Caki2 (cell line): Measurements from ENCODE around the gene LANCL3. TPM values are rescaled to one million over a fixed set of nuclear protein-coding genes. Genes with fewer than 3 reads are reported as not detected.
"Not testable (repeated sequence)": the region's sequence is repeated elsewhere in the genome, so short reads cannot be mapped to it uniquely, and the experiment has no call there.

Experiments used
- DNase-seq: peaks from one replicate; pipeline ENCODE4 v3.0.0-alpha.2; 2015; ENCODE audit warnings: low read depth
- in situ Hi-C: cut with HindIII; loops from 2 replicates; pipeline ENCODE4 v1.10.0; 2016; ENCODE audit warnings: low sequenced_read_pairs, low pct_unique_long_range_greater_than_20kb, mixed read lengths
- total RNA-seq: library from RNA; depleted of rRNA; stranded (reverse); fragments of >200 nt; shearing (Covaris generic); gene quantifications from 2 replicates; pipeline ENCODE4 v1.2.3, GENCODE V29; 2014; ENCODE audit warnings: low replicate concordance

The LANCL3 gene
- total RNA-seq, 1 experiment from 2014 or later: not detected

DNA sequence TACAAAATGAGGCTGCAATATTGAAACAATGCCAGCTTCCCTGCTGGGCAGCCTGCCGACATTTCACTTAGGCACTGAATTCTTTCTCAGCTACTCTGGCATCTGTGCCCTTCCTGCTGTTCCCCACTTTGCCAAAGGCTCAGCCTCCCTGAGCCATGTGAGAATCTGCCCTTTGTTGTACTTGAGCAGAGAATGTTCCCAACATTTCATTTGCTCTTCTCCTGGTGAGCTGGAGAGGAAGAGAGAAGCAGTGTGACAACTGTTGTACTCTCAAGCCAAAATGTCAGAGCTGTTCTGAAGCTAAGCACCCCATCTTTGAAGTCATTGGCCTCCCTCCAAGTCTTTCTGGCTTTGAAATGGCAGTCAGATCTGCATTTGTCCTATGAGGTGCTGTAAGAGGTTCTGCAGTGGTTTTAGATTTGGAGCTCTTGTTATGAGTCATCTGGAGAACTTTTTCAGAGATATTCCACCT, 32.5 kb downstream of the LANCL3 start:
- in situ Hi-C loops: no loop called here
- DNase-seq: no peak

DNA sequence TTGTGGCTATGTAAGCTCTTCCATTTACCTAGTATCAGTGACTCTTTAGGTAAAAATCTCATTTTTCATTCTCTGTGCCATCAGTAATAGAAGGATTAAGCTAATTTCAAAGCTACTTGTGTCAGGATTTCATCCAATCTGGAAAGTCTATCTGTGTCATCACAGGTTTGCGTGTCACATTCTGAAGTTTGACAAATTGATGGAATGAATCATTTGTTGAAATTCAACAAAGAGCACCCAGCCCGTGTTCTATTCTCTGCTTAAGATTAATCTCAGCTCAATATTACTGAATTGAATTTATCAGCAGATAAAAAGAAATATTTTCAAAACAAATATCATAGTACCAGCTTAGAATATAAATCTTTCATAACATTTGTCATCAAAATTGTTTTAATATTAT, 35.8 kb downstream of the LANCL3 start:
- in situ Hi-C loops: no loop called here
- no peak for DNase-seq

DNA sequence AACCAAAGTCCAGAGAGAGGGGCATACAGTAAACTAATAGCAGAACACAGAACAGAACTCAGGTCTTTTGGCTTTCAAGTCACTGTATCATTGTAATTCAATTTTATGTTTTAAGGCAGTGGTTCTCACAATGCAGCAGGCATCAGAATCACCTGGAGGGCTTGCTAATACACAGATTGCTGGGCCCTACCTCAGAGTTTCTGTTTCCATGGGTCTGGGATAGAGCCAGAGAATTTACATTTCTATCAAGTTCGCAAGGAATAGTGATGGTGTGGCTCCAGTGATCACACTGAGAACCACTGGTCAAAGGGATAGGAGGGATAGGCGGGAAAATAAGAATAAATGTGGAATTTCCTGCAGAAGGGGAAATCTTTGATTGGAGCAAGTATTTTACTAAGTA, 36.7 kb downstream of the LANCL3 start:
- in situ Hi-C loops: no loop called here
- no peak for DNase-seq

DNA sequence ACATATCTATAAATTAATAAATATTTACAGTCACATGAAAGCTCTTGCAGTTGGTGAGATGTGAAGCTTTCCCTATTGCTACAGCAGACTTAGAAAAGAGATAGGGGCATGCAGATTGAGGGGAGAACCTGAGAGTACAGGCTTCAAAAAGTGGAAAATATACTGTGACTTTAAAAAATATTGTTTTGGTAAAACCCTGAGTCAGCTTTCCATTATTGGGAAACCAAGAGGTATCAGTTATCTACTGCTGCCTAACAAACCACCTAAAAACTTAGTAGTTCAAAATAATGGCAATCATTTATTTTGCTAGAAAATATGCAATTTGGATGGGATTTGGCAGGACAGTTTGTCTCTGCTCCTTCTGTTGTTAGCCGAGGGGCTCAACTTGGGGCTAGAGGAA, 38.3 kb downstream of the LANCL3 start:
- no peak for DNase-seq
- in situ Hi-C loops: no loop called here

DNA sequence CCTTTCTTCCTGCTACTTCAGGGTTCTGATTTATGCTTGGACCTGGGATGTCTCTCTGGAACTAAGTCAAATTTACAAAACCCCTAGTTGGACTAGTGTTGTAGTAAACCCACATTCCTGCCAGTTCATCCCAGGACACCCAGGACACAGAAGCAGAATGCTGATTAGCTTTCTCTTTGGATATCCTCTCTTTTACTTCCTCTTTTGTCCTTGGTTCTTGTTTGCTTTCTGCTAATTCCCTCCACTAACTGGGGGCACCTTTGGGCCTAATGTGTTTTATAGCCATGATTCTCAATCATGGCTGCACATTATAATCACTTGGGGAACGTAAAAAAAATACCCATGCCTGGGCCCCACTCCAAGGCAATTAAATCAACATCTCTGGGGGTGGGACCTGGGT, 42.5 kb downstream of the LANCL3 start:
- in situ Hi-C loops: no loop called here
- no peak for DNase-seq

DNA sequence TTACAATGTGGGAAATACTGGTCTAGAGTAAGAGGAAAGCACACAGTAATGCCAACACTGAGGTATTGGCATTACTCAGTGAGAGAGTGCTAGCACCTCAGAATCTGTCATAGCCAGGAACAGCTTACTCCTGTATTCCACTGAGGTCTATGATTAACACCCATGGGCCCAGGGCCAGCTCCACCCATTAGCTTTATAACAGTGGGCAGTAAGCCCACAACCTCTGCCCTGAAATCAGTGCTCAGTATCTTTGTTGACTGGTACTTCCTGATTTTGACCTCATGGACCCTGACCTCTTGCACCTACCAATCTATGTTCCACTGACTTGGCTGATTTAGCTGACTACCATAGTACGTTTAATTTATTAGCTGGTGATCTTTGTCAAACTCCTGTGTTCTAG, 56.1 kb downstream of the LANCL3 start:
- DNase-seq: no peak
- in situ Hi-C loops: no loop called here

DNA sequence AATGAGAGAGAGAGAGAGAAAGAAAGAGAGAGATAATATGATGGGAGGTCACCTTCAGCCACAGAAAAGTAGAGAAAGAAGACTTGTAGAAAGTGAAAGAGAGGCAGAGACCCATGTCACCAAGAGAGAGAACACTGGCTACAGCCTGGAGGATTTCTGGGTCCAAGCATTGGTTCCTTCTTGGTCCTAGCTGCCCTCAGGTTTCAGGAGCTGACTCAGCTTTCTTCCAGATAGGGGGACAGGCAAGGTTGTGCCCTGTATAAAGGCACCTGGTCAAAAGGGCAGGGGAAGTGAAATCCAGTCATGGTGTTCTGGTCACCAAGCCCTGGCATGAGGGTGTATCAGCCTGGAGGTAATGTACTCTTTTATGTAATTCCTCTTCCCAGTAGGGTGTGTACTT, 66.6 kb downstream of the LANCL3 start:
- no peak for DNase-seq
- in situ Hi-C loops: no loop called here

DNA sequence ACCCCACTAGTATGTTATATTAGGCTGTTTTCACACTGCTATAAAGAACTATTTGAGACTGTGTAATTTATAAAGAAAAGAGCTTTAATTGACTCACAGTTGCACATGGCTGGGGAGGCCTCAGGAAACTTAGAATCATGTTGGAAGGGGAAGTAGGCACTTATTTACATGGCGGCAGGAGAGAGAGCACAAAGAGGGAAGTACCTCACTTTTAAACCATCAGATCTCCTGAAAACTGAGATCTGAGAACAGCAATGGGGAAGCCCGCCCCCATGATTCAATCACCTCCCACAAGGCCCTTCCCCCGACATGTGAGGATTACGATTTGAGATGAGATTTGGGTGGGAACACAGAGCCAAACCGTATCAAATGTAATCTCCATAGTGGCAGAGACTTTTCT, 68.7 kb downstream of the LANCL3 start:
- in situ Hi-C loops: no loop called here
- no peak for DNase-seq

DNA sequence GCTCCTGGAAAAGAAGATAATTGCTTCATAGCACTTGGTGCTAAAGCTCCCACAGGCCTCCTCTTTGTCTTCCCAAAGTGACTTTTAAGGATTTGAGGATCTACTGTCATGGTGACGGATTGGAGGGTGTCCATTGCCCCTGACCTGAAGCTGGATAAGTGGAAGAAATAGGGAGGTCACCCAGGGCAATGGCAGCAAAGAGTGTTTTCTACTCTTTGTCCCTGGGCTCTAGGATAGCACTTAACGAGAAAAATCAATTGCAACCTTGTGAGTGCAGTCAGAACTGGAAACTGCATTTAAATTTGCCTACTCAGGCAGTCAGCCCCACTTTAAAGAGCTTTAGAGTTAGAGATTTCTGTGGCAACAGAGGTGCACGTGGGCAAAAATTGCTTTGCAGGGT, 70.4 kb downstream of the LANCL3 start:
- in situ Hi-C loops: no loop called here
- DNase-seq: no peak

DNA sequence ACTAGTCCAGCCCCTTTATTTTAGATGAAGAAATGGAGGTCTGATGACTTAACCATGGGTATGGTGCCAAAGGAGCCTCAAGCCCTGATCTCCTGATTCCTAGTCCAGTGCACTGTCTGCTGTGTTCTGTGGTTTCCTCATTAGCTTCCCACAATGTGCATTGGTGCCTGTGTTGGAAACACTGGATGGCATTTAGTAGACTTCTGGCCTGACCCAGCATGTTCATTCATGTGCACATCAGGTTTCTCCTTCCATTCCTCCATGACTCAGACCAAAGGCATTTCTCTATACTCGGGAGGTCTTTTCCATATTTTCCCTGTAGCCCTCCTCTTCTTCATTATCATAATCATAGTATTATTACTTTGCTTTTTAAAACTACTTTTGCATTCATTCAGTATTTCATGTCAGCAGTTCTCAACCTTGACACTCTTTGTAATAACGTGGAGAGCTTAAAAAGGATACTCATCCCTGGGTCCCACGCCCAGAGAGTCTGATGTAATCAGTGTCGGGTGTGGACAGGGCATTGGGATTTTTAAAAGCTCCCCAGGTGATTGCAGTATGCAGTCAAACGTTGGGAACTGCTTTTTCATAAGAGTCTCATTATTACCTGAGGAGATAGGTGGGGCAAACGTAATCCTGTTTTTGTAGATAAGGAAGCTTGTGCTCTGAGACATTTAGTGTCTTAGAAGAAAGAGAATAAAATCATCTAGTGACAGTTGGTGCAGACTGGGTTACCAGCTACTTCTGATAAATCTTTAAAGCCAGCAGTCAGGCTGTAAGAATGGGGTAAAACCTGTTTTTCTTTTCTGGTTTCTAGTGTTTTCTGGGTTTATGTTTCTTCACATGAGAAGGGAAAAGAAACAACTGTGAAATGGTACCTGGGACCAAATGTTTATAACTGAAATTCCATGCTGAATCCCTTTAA, 73.2 kb downstream of the LANCL3 start:
- in situ Hi-C loops: no loop called here
- no peak for DNase-seq

DNA sequence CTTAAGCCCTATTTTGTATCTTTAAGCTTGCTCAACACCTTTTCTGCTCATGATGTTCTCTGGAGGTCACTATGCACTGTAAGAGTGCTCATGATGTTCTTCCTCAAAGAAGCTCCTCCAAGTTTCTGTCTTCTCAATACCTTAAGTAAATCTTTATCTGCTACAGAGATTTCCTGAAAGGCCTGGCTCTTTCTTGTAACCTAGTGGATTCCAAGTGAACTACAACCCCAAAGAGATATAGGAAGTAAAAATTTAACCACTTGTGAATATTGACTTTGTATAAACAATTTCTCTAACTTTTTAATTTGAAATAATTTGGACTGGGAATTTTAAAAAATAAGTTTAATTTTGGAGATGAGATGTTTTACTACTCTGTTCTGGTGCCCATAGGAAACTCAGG, 74.8 kb downstream of the LANCL3 start:
- in situ Hi-C loops: no loop called here

DNA sequence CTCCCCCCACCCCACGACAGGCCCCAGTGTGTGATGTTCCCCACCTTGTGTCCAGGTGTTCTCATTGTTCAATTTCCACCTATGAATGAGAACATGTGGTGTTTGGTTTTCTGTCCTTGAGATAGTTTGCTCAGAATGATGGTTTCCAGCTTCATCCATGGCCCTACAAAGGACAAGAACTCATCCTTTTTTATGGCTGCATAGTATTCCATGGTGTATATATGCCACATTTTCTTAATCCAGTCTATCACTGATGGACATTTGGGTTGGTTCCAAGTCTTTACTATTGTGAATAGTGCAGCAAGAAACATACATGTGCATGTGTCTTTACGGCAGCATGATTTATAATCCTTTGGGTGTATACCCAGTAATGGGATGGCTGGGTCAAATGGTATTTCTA, 79.4 kb downstream of the LANCL3 start:
- DNase-seq, in situ Hi-C loops: not testable (repeated sequence)

More for the DNA sequence above, 74.8 kb downstream of the LANCL3 start:
- DNase-seq: no peak

DNA sequence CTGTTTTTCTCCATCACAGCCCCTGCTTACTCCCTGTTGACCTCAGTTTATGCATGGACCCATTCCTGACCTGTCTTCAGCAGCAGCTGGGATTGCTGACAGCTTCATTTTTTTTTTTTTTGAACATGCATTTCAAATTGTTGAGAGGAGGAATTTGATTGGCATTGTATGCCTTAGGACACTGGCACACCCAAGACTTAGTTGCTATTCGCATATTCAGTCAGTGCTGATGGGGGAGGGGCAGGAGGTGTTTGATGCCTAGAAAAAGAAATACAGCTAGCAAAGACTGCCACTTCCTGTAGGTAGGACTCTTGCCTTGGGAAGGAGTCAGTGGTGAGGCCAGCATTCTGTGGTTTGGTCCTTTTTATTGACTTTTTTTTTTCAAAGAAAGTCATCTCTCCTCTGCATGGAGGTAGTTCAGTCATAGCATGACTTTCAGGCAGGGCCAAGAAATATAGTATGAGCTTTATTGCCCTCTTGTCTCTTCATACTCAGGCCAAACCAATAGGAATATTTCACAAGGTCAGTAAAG, 80.5 kb downstream of the LANCL3 start:
- in situ Hi-C loops: no loop called here
- no peak for DNase-seq

DNA sequence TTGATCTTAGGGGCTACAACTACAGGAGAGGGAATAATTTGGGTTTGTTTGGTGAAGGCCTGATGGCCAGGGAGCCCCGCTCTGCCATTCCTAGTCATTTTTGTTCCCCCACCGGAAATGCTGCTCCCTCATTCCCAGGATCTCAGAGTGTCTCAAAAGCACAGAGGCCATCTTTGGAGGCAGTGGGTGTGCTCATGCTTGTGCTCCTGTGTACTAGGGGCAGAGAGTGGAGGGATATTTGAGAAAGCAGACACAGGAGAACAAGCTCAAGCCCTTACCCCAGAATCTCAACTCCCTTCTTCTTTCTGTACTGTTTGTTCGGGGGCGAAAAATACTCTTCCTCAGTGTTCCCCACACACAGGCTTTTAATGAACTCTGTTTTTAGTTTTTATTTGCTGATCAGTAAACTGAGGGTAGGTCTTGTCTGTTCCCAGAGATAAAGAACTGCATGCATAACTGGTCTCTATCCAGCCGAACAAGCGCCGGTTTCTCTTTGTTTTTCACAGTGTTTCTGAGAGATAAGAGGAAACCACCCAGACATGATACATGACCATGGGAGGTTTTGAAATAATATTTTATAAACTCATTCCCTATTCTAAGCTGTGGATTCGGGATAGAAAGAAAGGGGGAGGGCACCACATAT, 81.2 kb downstream of the LANCL3 start:
- DNase-seq: no peak
- in situ Hi-C loops: no loop called here

DNA sequence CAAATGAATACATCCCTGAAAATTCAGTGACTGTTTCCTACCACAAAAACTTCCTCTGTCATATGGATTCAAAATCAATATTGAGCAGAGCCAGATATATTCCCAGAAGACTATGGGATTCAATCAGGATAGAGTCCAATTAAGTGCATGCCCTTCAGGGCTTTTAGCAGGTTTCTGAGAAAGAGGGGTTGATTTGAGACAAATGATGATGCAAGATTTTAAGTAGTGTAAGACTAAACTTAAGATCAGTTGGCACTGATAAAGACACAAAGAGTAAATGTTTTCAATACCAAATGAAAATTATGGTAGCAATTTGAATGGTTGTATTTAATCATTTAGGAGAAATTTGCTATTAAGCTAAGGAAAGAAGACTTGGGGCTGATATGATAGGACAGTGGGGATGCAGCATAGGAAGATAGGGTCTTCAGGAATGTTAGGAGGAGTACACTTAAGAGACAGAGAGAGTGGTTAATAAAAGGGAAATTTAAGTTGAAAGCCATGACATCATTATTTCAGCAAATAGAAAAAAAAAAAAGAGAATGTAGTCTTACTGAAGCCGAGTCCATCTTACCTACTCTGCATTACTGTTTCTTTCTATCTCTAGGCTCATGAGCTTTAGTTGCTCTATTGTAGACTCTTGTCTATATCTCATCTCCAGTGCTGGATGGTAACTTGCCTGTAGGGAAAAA, 82.1 kb downstream of the LANCL3 start:
- no peak for DNase-seq
- in situ Hi-C loops: no loop called here

DNA sequence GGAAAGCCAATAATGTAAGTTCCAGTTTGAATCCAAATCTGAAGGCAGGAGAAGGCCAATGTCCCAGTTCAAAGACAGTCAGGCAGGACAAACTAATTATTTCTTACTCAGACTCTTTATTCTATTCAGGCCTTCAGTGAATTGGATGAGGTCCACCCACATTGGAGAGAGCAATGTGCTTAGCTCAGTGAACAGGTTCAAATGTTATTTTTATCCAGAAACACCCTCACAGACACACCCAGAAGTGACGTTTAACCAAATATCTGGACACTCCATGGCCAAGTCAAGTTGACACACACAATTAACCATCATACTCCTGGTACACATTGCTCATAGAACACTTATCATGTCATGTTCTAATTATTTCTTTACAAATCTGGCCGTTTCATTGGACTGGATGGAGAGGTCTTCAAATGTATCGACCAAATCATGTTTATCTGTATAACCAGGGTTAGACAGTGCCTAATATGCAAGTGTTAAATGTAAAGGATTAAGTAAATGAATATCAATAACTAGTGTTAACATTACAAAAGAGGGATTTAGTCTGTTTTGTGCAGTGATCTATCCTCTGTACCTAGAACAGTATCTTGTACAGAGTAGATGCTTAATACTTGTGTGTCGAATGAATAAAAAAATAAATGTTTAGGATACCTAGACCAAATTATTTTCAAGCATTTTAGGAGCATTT, 87.0 kb downstream of the LANCL3 start:
- in situ Hi-C loops: no loop called here
- DNase-seq: no peak

DNA sequence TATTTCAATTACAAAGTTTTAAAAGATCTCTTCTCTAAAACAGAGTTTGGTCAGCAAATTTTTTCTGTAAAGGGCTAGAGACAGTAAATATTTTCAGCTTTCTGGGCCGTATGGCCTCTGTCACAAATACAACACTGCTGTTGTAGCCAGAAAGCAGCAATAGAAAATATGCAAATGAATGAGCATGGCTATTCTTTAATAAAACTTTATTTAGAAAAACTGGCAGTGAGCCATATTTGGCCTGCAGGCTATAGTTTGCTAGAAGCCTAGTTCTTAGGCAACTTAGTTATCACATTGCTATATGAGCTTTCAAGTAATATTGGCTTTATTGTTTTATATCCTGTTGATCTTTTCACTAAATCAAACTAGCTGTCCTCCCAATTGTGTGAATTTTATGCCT, 87.6 kb downstream of the LANCL3 start:
- in situ Hi-C loops: no loop called here
- DNase-seq: no peak

DNA sequence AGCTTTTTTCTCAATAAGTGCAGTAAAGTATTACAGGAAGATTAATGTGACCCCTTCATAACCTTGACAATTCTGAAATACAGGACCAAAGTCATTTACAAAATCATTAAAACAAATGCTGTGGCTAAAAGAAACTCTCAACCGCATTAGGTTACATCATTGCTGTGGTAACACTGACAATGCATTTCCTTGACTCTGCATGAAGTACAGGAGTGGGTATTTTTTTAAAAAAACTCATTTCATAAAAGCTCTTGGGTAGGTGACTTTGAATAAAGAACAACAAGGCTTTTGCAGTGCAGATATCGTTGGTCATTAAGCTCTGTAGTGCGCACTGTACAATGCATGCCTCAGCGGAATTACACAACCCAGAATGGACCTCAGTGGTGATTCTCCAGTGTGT, 90.7 kb downstream of the LANCL3 start:
- in situ Hi-C loops: no loop called here

More for the DNA sequence above, 90.7 kb downstream of the LANCL3 start:
- DNase-seq: no peak
